Fibroblast of the aortic adventitia (primary cell): ENCODE measurements around the gene ACSF3. TPM values are rescaled to one million over a fixed set of nuclear protein-coding genes. Genes with fewer than 3 reads are reported as not detected.

ENCODE experiments used
- DNase-seq: peaks from one replicate; pipeline ENCODE4 v3.0.0-alpha.2; 2010; ENCODE audit warnings: low read depth
- H3K4me3 ChIP-seq: 2 replicates; pipeline ENCODE4 v1.5.1; 2011; ENCODE audit warnings: low read depth, mild to moderate bottlenecking, control low read depth, low read length, moderate library complexity
- total RNA-seq: library from RNA; depleted of rRNA; stranded (reverse); fragments of >200 nt; gene quantifications from 2 replicates; pipeline ENCODE4 v1.2.3, GENCODE V29; 2012; ENCODE audit warnings: low replicate concordance
- TF ChIP-seq, protein P1 (sequence below): IDR thresholded peaks from 2 replicates; pipeline ENCODE4 v1.5.1; 2011; ENCODE audit warnings: mild to moderate bottlenecking, low read length, control low read depth, inconsistent platforms; ENCODE audit not compliant: insufficient read depth

The ACSF3 gene
- total RNA-seq, 1 donor: 17.6 TPM

DNA sequence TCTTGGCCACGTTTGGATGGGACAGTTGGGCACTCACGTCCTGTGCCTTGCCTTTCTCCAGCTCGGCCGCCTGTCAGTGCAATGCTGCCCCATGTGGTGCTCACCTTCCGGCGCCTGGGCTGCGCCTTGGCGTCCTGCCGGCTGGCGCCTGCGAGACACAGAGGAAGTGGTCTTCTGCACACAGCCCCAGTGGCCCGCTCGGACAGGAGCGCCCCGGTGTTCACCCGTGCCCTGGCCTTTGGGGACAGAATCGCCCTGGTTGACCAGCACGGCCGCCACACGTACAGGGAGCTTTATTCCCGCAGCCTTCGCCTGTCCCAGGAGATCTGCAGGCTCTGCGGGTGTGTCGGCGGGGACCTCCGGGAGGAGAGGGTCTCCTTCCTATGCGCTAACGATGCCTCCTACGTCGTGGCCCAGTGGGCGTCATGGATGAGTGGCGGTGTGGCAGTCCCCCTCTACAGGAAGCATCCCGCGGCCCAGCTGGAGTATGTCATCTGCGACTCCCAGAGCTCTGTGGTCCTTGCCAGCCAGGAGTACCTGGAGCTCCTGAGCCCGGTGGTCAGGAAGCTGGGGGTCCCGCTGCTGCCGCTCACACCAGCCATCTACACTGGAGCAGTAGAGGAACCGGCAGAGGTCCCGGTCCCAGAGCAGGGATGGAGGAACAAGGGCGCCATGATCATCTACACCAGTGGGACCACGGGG is 7.1 kb downstream of the ACSF3 start:
- DNase-seq: no peak
- H3K4me3 ChIP-seq: no peak overlapping the region
- TF ChIP-seq, protein P1, sequence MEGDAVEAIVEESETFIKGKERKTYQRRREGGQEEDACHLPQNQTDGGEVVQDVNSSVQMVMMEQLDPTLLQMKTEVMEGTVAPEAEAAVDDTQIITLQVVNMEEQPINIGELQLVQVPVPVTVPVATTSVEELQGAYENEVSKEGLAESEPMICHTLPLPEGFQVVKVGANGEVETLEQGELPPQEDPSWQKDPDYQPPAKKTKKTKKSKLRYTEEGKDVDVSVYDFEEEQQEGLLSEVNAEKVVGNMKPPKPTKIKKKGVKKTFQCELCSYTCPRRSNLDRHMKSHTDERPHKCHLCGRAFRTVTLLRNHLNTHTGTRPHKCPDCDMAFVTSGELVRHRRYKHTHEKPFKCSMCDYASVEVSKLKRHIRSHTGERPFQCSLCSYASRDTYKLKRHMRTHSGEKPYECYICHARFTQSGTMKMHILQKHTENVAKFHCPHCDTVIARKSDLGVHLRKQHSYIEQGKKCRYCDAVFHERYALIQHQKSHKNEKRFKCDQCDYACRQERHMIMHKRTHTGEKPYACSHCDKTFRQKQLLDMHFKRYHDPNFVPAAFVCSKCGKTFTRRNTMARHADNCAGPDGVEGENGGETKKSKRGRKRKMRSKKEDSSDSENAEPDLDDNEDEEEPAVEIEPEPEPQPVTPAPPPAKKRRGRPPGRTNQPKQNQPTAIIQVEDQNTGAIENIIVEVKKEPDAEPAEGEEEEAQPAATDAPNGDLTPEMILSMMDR: no peak

DNA sequence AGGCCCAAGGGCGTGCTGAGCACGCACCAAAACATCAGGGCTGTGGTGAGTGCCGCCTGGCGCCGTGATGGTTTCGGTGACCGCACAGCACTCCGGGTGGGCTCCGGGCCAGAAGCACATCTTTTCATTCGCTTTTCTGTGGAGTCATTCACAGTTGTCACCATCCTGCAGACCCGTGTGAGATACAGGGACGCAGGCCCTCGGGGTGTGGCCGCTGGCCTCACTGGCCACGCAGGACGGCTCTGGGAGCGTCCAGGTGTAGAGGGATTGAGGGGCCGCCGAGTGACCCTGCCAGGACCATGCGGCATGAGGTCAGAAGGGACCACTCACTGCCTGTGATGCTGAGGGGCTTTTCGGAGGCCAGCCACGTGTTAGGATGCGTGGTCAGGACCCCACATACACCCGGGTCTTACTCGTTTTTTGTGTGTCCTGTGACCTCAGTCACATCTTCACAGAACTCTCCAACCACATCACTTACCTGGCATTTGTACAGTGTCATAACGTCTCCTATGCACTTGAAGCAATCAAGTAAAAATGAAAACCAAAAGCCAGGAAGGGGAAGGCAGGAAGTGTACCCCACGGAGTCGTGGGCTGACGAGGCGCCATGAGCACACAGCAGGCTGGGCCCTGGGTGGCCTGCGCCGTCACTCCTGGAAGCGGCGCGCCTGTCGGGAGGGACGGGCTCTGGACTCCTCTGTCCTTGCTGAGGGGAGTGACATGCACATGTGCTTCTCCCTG is 7.8 kb downstream of the ACSF3 start:
- TF ChIP-seq, protein P1: no peak
- H3K4me3 ChIP-seq: no peak overlapping the region
- no peak for DNase-seq

DNA sequence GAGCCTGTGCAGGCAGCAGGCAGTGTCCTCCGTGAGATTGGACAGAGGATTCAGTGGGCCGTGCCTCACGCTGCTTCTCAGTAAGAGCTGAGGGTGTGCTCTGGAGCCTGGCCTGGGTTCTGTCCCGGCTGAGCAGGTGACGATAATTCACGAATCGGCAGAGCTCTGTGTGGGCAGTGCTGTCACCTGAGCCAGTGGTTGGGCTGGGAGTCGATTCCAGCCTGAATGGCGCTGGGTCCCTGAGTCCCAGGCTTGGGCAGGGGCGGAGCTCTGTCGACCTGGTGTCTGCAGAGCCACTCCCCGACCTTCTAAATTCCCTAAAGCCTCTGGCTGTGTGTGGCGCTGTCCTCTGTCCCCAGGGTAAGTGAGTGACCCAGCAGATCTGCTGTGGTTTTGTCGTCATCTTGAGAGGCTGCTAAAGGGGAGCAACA is 8.4 kb downstream of the ACSF3 start:
- H3K4me3 ChIP-seq: no peak overlapping the region
- no peak for DNase-seq
- TF ChIP-seq, protein P1: no peak

DNA sequence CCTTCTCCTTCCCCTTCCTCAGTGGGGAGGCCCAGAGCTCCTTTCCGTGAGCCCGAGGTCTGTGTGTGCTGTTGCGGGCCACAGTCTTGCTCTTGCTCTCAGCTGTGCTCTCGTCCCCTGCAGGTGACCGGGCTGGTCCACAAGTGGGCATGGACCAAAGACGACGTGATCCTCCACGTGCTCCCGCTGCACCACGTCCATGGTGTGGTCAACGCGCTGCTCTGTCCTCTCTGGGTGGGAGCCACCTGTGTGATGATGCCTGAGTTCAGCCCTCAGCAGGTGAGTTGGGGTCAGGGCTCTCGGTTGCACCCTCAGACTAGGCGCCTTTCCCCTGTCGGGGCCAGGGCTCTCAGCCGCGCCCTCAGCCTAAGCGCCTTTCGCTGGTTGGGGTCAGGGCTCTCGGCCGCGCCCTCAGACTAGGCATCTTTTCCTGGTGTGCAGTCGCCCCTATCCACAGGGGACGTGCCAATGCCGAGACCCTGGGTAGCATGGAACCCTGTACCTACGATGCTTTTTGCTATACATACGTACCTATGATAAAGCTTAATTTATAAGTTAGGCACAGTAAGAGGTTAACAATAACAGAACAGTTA is 8.9 kb downstream of the ACSF3 start:
- DNase-seq: no peak
- no peak overlapping the region for H3K4me3 ChIP-seq
- TF ChIP-seq, protein P1: no peak

DNA sequence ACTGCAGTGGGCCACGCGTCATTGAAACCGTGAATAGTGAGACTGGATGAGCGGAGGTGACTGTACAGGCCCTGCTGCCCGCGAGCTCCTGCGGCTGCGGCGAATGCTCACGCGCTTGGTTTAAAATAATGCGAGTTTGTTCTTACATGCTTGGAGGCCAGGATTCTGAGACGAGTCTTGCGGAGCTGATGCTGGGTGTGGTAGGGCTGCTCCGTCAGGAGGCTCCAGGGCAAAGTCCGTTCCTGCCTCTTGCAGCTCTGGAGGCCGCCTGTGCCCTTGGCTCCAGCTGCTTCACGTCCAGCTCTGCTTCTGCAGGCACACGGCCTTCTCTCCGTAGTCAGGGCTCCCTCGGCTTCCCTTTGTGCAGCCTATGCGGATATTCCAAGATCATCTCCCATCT is 9.5 kb downstream of the ACSF3 start:
- TF ChIP-seq, protein P1: no peak
- DNase-seq: no peak
- no peak overlapping the region for H3K4me3 ChIP-seq

DNA sequence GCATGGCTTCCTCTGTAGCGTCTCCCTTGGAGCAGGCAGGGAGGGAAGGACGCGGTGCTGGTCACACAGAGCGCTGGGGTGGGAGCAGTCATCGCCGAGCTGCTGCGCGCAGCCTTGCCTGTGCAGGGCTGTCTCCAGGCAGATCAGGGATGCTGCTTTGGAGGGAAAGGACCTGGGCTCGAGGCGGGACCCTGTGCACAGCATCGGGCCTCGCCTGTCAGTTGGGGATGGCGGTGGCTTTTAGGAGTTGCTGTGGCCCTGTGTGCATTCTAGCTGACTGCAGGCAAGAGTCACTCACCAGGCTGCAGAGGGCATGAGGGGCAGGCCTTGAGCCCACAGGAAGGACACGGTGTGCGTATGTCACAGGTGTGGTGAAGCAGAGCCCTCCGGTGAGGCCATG is 10.1 kb downstream of the ACSF3 start:
- no peak overlapping the region for H3K4me3 ChIP-seq
- TF ChIP-seq, protein P1: no peak
- no peak for DNase-seq
